Right lung (tissue), 5 donors: Measurements from ENCODE around the gene PRSS2. TPM values are rescaled to one million over a fixed set of nuclear protein-coding genes. Genes with fewer than 3 reads are reported as not detected.

Experiments used
- polyA plus RNA-seq, 5 donors: library from polyadenylated mRNA; unstranded; fragments of 120-200 nt; gene quantifications; one replicate each; pipeline versions ENCODE4 v1.2.1 to v1.2.3, GENCODE V29; 2013; ENCODE audit warnings: inconsistent platforms in 1 of 5, low replicate concordance in 1 of 5; ENCODE audit not compliant: insufficient read length in 5 of 5, insufficient read depth in 1 of 5

Gene PRSS2
- polyA plus RNA-seq, 5 donors = not detected

Other genes starting within 250 kb of the PRSS2 start
- not detected for gene PRSS1, start 21.5 kb upstream of the PRSS2 start, polyA plus RNA-seq
- gene EPHB6, start 84.1 kb downstream of the PRSS2 start, polyA plus RNA-seq = 10 to 100 TPM; 18.9 to 28.3 (median 26.8) TPM
- gene TRPV6, start 114.8 kb downstream of the PRSS2 start, polyA plus RNA-seq = 10 to 100 TPM in 1 of 5 donors, 1 to 10 TPM in 4; 5.3 to 10.1 (median 8.1) TPM
- under 1 TPM; 0.09 to 0.24 (median 0.18) TPM for gene TRPV5, start 162.8 kb downstream of the PRSS2 start, polyA plus RNA-seq
- under 1 TPM; 0.25 to 0.63 (median 0.35) TPM for gene LLCFC1, start 168.5 kb downstream of the PRSS2 start, polyA plus RNA-seq
- gene KEL, start 191.4 kb downstream of the PRSS2 start, polyA plus RNA-seq = 1 to 10 TPM; 1.1 to 4.3 (median 2.5) TPM